IMR-90 (cell line): ENCODE data around the gene EXOC2. TPM values are rescaled to one million over a fixed set of nuclear protein-coding genes. Genes with fewer than 3 reads are reported as not detected.
A peak's percentile ranks its signal among the peaks of the same experiment; 100 is the strongest.

Experiments used
- ATAC-seq: fragments of 200-7000 bp; cut with Tn5 transposase; 2 replicates; pipeline ENCODE4 v1.9.1; 2020; ENCODE audit warnings: low read depth, mild to moderate bottlenecking, moderate library complexity
- BruUV-seq: library from RNA; stranded (reverse); fragments of 400-500 nt; replicated peaks from 2 replicates; lab custom pipeline; 2021; lab: Mats Ljungman, UMichigan
- CTCF ChIA-PET: fragments of 300-600 bp; formaldehyde crosslinking; extraction: SDS; loops from one replicate; lab custom pipeline; 2021; ENCODE audit warnings: antibody characterized with exemption; lab: Yijun Ruan, JAX
- POLR2A ChIA-PET: fragments of 300-600 bp; sonication (Branson Sonifier 250); formaldehyde crosslinking; loops from one replicate; lab custom pipeline; 2022; ENCODE audit warnings: antibody characterized with exemption; ENCODE audit not compliant: unreplicated experiment; lab: Charles Lee
- DNase-seq: peaks from one replicate; pipeline ENCODE4 v3.0.0; 2013
- H2AFZ ChIP-seq: replicated peaks from 2 replicates; pipeline ENCODE3; 2013; ENCODE audit warnings: low read length, mild to moderate bottlenecking; ENCODE audit not compliant: poor library complexity
- H2AK5ac ChIP-seq: 2 replicates; pipeline ENCODE4 v1.6.1; 2013; ENCODE audit warnings: low read depth, low read length, inconsistent platforms
- H2AK9ac ChIP-seq: replicated peaks from 2 replicates; pipeline ENCODE3; 2013; ENCODE audit warnings: mild to moderate bottlenecking, low read depth, low read length, moderate library complexity; ENCODE audit not compliant: poor library complexity
- H2BK120ac ChIP-seq: 2 replicates; pipeline ENCODE4 v1.6.1; 2013; ENCODE audit warnings: low read depth, low read length, inconsistent platforms
- H2BK15ac ChIP-seq: 3 replicates; pipeline ENCODE4 v1.6.1; 2013; ENCODE audit warnings: low read depth, low read length, inconsistent platforms
- H2BK20ac ChIP-seq: 2 replicates; pipeline ENCODE4 v1.6.1; 2013; ENCODE audit warnings: low read depth, mild to moderate bottlenecking, inconsistent platforms, low read length, moderate library complexity
- H2BK5ac ChIP-seq: 2 replicates; pipeline ENCODE4 v1.6.1; 2013; ENCODE audit warnings: mild to moderate bottlenecking, low read depth, low read length, inconsistent platforms; ENCODE audit not compliant: poor library complexity, severe bottlenecking
- H3K14ac ChIP-seq: replicated peaks from 2 replicates; pipeline ENCODE4 v1.6.1; 2013; ENCODE audit warnings: low read depth, low read length, inconsistent platforms
- H3K18ac ChIP-seq: 2 replicates; pipeline ENCODE4 v1.6.1; 2013; ENCODE audit warnings: low read depth, low read length, control low read depth
- H3K23ac ChIP-seq: 2 replicates; pipeline ENCODE4 v1.6.1; 2013; ENCODE audit warnings: low read depth, low read length, inconsistent platforms
- H3K27ac ChIP-seq: 2 replicates; pipeline ENCODE4 v1.5.1; 2013; ENCODE audit warnings: mild to moderate bottlenecking, control low read depth, low read length; ENCODE audit not compliant: insufficient read depth
- H3K27me3 ChIP-seq: 2 replicates; pipeline ENCODE4 v1.6.1; 2013; ENCODE audit warnings: low read length; ENCODE audit not compliant: control insufficient read depth, insufficient read depth
- H3K36me3 ChIP-seq: 2 replicates; pipeline ENCODE4 v1.6.1; 2013; ENCODE audit warnings: low read length, mixed read lengths; ENCODE audit not compliant: control insufficient read depth, insufficient read depth
- H3K4ac ChIP-seq: 2 replicates; pipeline ENCODE4 v1.6.1; 2013; ENCODE audit warnings: low read depth, low read length, inconsistent platforms
- H3K4me1 ChIP-seq: 2 replicates; pipeline ENCODE4 v1.6.1; 2013; ENCODE audit warnings: low read length, mixed read lengths; ENCODE audit not compliant: control insufficient read depth, insufficient read depth
- H3K4me2 ChIP-seq: 2 replicates; pipeline ENCODE4 v1.6.1; 2013; ENCODE audit warnings: low read depth, mild to moderate bottlenecking, control low read depth, low read length, moderate library complexity
- H3K4me3 ChIP-seq: 2 replicates; pipeline ENCODE4 v1.5.1; 2013; ENCODE audit warnings: low read depth, mild to moderate bottlenecking, control low read depth, low read length, moderate library complexity; ENCODE audit not compliant: insufficient read depth
- H3K56ac ChIP-seq: 2 replicates; pipeline ENCODE4 v1.6.1; 2013; ENCODE audit warnings: low read length, inconsistent platforms; ENCODE audit not compliant: insufficient read depth; ENCODE audit errors: extremely low read depth
- H3K79me1 ChIP-seq, 2 experiments: 2 replicates each; pipeline ENCODE4 v1.6.1; 2013; ENCODE audit warnings: low read length in 2 of 2, inconsistent platforms in 1 of 2, low read depth in 1 of 2
- H3K9ac ChIP-seq: 2 replicates; pipeline ENCODE4 v1.6.1; 2013; ENCODE audit warnings: low read depth, low read length, control low read depth
- H3K9me1 ChIP-seq: 2 replicates; pipeline ENCODE4 v1.6.1; 2013; ENCODE audit warnings: low read length, inconsistent platforms; ENCODE audit not compliant: insufficient read depth
- H3K9me3 ChIP-seq: 2 replicates; pipeline ENCODE4 v1.6.1; 2013; ENCODE audit warnings: low read length; ENCODE audit not compliant: control insufficient read depth, insufficient read depth
- H4K20me1 ChIP-seq: 2 replicates; pipeline ENCODE4 v1.6.1; 2013; ENCODE audit warnings: low read length, inconsistent platforms; ENCODE audit not compliant: insufficient read depth
- H4K5ac ChIP-seq: 2 replicates; pipeline ENCODE4 v1.6.1; 2013; ENCODE audit warnings: mild to moderate bottlenecking, low read depth, low read length, control low read depth
- H4K8ac ChIP-seq, 2 experiments: 2 replicates each; pipeline ENCODE4 v1.6.1; 2013; ENCODE audit warnings: low read depth in 2 of 2, low read length in 2 of 2, control low read depth in 1 of 2, inconsistent platforms in 1 of 2
- H4K91ac ChIP-seq: 2 replicates; pipeline ENCODE4 v1.6.1; 2013; ENCODE audit warnings: low read depth, low read length, inconsistent platforms; ENCODE audit not compliant: insufficient read depth
- CEBPB ChIP-seq: IDR thresholded peaks from 2 replicates; pipeline ENCODE4 v1.6.1; 2012; ENCODE audit warnings: low read depth, low read length, improper control_type of control experiment
- CHD1 ChIP-seq: IDR thresholded peaks from 2 replicates; pipeline ENCODE4 v1.6.1; 2012; ENCODE audit warnings: low read depth, low read length, improper control_type of control experiment
- FOS ChIP-seq: fragments of 150-350 bp; IDR thresholded peaks from 2 replicates; pipeline ENCODE4 v1.6.1; 2016; ENCODE audit warnings: low read depth, low read length
- MAFK ChIP-seq: IDR thresholded peaks from 2 replicates; pipeline ENCODE4 v1.6.1; 2012; ENCODE audit warnings: low read depth, low read length, improper control_type of control experiment
- MAZ ChIP-seq: IDR thresholded peaks from 2 replicates; pipeline ENCODE4 v1.6.1; 2012; ENCODE audit warnings: low read depth, mild to moderate bottlenecking, low read length, improper control_type of control experiment, moderate library complexity, borderline replicate concordance
- MXI1 ChIP-seq: IDR thresholded peaks from 2 replicates; pipeline ENCODE4 v1.6.1; 2012; ENCODE audit warnings: low read depth, mild to moderate bottlenecking, low read length, moderate library complexity, borderline replicate concordance
- NFE2L2 ChIP-seq: fragments of 150-350 bp; IDR thresholded peaks from 2 replicates; pipeline ENCODE4 v1.6.1; 2016; ENCODE audit warnings: low read depth, mild to moderate bottlenecking, low read length
- POLR2A ChIP-seq: IDR thresholded peaks from 2 replicates; pipeline ENCODE4 v1.6.1; 2012; ENCODE audit warnings: mild to moderate bottlenecking, low read depth, low read length
- RAD21 ChIP-seq: IDR thresholded peaks from 2 replicates; pipeline ENCODE4 v1.6.1; 2012; ENCODE audit warnings: low read length, improper control_type of control experiment
- RCOR1 ChIP-seq: IDR thresholded peaks from 2 replicates; pipeline ENCODE4 v1.6.1; 2012; ENCODE audit warnings: mild to moderate bottlenecking, low read length, improper control_type of control experiment; ENCODE audit not compliant: insufficient replicate concordance
- RFX5 ChIP-seq: IDR thresholded peaks from 2 replicates; pipeline ENCODE4 v1.8.0; 2012; ENCODE audit warnings: low read depth, mild to moderate bottlenecking, low read length, moderate library complexity
- SMC3 ChIP-seq: fragments of 150-350 bp; IDR thresholded peaks from 2 replicates; pipeline ENCODE4 v1.6.1; 2016; ENCODE audit warnings: low read depth, mild to moderate bottlenecking, antibody characterized with exemption, low read length, moderate library complexity
- WGBS, 2 experiments: methylation state at CpG; one replicate each; pipeline versions ENCODE4 v1.1.5 to v1.1.7; 2013; ENCODE audit warnings: missing lambda C conversion rate in 2 of 2; ENCODE audit not compliant: insufficient read length in 1 of 2; ENCODE audit errors: extremely low coverage in 2 of 2; 5-methylcytosine and 5-hydroxymethylcytosine counted together
- dilution Hi-C: fragments of 300-500 bp; cut with HindIII; formaldehyde crosslinking; loops from one replicate; pipeline ENCODE4 v1.14.3; 2018; ENCODE audit warnings: low sequenced_read_pairs; ENCODE audit not compliant: unreplicated experiment
- in situ Hi-C: fragments of 300-500 bp; cut with MboI; formaldehyde crosslinking; loops from 3 replicates; pipeline ENCODE4 v1.14.3; 2019; ENCODE audit warnings: low sequenced_read_pairs, inconsistent platforms, mixed read lengths
- intact Hi-C: fragments of 100-400 bp; cut with micrococcal nuclease; formaldehyde crosslinking; loops from 2 replicates; pipeline ENCODE4 v1.10.0; 2022
- polyA plus RNA-seq, 3 experiments: library from polyadenylated mRNA; depleted of rRNA; stranded (reverse); fragments of >200 nt; gene quantifications; 2 replicates each; pipeline ENCODE4 v1.2.3, GENCODE V29; 2012; ENCODE audit warnings: low replicate concordance in 1 of 3
- total RNA-seq: library from RNA; depleted of rRNA; stranded (reverse); fragments of >200 nt; gene quantifications from 2 replicates; pipeline ENCODE4 v1.2.3, GENCODE V29; 2012
- TF ChIP-seq, protein P1 (sequence below): fragments of 150-350 bp; IDR thresholded peaks from 2 replicates; pipeline ENCODE4 v1.6.1; 2017; ENCODE audit warnings: mild to moderate bottlenecking, antibody characterized with exemption, low read length, low read depth
- TF ChIP-seq, protein P2 (sequence below): fragments of 150-350 bp; IDR thresholded peaks from 2 replicates; pipeline ENCODE4 v1.6.1; 2016; ENCODE audit warnings: low read depth, mild to moderate bottlenecking, low read length, moderate library complexity, borderline replicate concordance

Gene EXOC2
- total and polyA plus RNA-seq, 2 of the 4 experiments (the other 2 are of a cell fraction): 13.1 to 37.3 TPM

DNA sequence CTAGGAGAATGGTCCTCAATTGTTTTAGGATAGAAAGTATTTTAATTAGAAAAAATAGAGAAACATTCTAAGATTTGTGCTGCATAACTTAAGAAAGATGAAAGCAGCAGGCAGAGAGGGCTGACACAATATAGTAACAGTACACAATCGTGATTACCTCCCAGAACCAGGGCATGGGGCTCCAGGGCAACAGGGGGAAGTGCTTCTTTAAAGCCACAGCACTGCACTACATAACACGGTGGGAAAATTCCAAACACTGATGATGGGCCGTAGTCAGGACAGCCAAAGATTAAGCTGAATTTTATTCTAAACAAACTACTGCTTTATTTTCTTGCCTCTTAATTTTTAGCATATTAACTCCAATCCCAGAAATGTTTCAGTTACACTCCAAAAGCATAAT is 14.4 kb downstream of the EXOC2 start:
- no peak for TF ChIP-seq POLR2A
- no peak for TF ChIP-seq RFX5
- TF ChIP-seq FOS: no peak
- TF ChIP-seq MAFK: no peak
- TF ChIP-seq CEBPB: no peak
- TF ChIP-seq, protein P1, sequence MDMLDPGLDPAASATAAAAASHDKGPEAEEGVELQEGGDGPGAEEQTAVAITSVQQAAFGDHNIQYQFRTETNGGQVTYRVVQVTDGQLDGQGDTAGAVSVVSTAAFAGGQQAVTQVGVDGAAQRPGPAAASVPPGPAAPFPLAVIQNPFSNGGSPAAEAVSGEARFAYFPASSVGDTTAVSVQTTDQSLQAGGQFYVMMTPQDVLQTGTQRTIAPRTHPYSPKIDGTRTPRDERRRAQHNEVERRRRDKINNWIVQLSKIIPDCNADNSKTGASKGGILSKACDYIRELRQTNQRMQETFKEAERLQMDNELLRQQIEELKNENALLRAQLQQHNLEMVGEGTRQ: no peak
- TF ChIP-seq CHD1: no peak
- no peak for TF ChIP-seq RAD21
- no peak for TF ChIP-seq SMC3
- TF ChIP-seq NFE2L2: no peak
- TF ChIP-seq MXI1: no peak
- TF ChIP-seq, protein P2, sequence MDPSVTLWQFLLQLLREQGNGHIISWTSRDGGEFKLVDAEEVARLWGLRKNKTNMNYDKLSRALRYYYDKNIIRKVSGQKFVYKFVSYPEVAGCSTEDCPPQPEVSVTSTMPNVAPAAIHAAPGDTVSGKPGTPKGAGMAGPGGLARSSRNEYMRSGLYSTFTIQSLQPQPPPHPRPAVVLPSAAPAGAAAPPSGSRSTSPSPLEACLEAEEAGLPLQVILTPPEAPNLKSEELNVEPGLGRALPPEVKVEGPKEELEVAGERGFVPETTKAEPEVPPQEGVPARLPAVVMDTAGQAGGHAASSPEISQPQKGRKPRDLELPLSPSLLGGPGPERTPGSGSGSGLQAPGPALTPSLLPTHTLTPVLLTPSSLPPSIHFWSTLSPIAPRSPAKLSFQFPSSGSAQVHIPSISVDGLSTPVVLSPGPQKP: no peak
- TF ChIP-seq RCOR1: no peak
- no peak for TF ChIP-seq MAZ
- POLR2A ChIA-PET: no interaction called here
- H3K27me3 ChIP-seq: no peaks in the 10 kb centered on the region
- CTCF ChIA-PET: no interaction called here
- no peak overlapping the region for H3K56ac ChIP-seq
- no peak overlapping the region for H2BK20ac ChIP-seq
- peaks cover 16% of the 10 kb centered on the region for H3K9me1 ChIP-seq
- intact Hi-C loops (no loop called here), in situ Hi-C loops (no loop called here), dilution Hi-C loops (no loop called here)
- H3K4me1 ChIP-seq: peaks cover 20% of the 10 kb centered on the region
- H3K27ac ChIP-seq: no peak overlapping the region
- H3K9ac ChIP-seq: no peak overlapping the region
- 0 out of 4 replicates have a peak overlapping the region, but pooled peaks of 1 of the 2 experiments have one; percentile 60 for H4K8ac ChIP-seq
- no peak overlapping the region for H3K14ac ChIP-seq
- no peaks in the 10 kb centered on the region for H3K36me3 ChIP-seq
- H3K18ac ChIP-seq: no peak overlapping the region
- no peak overlapping the region for H3K4ac ChIP-seq
- no peaks in the 10 kb centered on the region for H3K9me3 ChIP-seq
- H2AK5ac ChIP-seq: no peak overlapping the region
- H4K20me1 ChIP-seq: peaks cover 17% of the 10 kb centered on the region
- H3K23ac ChIP-seq: peak overlapping the region; percentile 68
- BruUV-seq: no TSS peak
- H3K4me2 ChIP-seq: 0 out of 2 replicates have a peak overlapping the region, but pooled peaks have one; percentile 25
- WGBS, 2 experiments: 32% methylated on average over 3 of the region's 3 CpGs; no CpG with 5 or more reads in 1 of the 2 experiments
- no peak overlapping the region for H2AK9ac ChIP-seq
- H2AFZ ChIP-seq: no peak overlapping the region
- H2BK5ac ChIP-seq: no peak overlapping the region
- H2BK120ac ChIP-seq: peak overlapping the region; percentile 68; the same call in 1 of the 2 replicates
- H2BK15ac ChIP-seq: no peak overlapping the region
- H3K79me1 ChIP-seq: peaks cover 36 to 68% of the 10 kb centered on the region in 2 experiments
- H3K4me3 ChIP-seq: no peak overlapping the region
- no peak overlapping the region for H4K91ac ChIP-seq
- H4K5ac ChIP-seq: no peak overlapping the region
- DNase-seq (no peak), ATAC-seq (peak; percentile 53)
